ENCODE measurements around the gene LONRF2.

- no peak for TF ChIP-seq CTCF (conservative IDR thresholded peaks at IDR 0.05; ENCODE audit: low read depth, low read length)
- no peak for TF ChIP-seq EZH2 (IDR thresholded peaks at IDR 0.05; ENCODE audit: low read length, unreplicated experiment)
Measured at GRCh38 chr2:100230754-100231153, 91.5 kb downstream of the LONRF2 start.
